Fibroblast of the aortic adventitia (primary cell): Measurements from ENCODE around the gene WDR18. TPM values are rescaled to one million over a fixed set of nuclear protein-coding genes. Genes with fewer than 3 reads are reported as not detected.

Experiments used
- DNase-seq: peaks from one replicate; pipeline ENCODE4 v3.0.0-alpha.2; 2010; ENCODE audit warnings: low read depth
- H3K4me3 ChIP-seq: 2 replicates; pipeline ENCODE4 v1.5.1; 2011; ENCODE audit warnings: low read depth, mild to moderate bottlenecking, control low read depth, low read length, moderate library complexity
- total RNA-seq: library from RNA; depleted of rRNA; stranded (reverse); fragments of >200 nt; gene quantifications from 2 replicates; pipeline ENCODE4 v1.2.3, GENCODE V29; 2012; ENCODE audit warnings: low replicate concordance
- TF ChIP-seq, protein P1 (sequence below): IDR thresholded peaks from 2 replicates; pipeline ENCODE4 v1.5.1; 2011; ENCODE audit warnings: mild to moderate bottlenecking, low read length, control low read depth, inconsistent platforms; ENCODE audit not compliant: insufficient read depth

Gene WDR18
- total RNA-seq, 1 donor, result 45.0 TPM

DNA sequence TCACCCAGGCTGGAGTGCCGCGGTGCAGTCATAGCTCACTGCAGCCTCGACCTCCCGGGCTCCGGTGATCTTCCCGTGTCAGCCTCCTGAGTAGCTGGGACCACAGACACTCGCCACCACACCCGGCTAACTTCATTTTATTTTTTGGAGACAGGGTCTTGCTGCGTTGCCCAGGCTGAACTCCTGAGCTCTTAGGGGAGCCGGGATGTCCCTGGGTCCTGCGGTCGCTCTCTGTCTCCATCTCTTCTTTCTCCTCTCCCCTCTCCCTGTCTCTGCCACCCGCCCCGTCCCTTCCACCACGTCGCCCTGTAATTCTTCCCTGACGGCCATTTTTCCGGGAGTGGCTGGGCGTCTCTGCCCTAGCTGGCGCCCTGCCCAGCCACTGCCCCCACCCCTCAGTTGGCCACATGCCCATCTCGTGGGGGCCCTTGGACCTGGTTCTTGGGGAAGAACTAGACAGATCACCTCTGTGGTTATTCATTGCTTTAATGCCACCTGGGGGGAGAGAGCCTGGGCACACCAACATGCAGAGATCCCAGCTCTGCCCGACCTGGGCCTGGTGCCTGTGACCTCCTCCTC is 39.4 kb upstream of the WDR18 start:
- DNase-seq, result no peak
- no peak overlapping the region for H3K4me3 ChIP-seq
- TF ChIP-seq, protein P1, sequence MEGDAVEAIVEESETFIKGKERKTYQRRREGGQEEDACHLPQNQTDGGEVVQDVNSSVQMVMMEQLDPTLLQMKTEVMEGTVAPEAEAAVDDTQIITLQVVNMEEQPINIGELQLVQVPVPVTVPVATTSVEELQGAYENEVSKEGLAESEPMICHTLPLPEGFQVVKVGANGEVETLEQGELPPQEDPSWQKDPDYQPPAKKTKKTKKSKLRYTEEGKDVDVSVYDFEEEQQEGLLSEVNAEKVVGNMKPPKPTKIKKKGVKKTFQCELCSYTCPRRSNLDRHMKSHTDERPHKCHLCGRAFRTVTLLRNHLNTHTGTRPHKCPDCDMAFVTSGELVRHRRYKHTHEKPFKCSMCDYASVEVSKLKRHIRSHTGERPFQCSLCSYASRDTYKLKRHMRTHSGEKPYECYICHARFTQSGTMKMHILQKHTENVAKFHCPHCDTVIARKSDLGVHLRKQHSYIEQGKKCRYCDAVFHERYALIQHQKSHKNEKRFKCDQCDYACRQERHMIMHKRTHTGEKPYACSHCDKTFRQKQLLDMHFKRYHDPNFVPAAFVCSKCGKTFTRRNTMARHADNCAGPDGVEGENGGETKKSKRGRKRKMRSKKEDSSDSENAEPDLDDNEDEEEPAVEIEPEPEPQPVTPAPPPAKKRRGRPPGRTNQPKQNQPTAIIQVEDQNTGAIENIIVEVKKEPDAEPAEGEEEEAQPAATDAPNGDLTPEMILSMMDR, result no peak

DNA sequence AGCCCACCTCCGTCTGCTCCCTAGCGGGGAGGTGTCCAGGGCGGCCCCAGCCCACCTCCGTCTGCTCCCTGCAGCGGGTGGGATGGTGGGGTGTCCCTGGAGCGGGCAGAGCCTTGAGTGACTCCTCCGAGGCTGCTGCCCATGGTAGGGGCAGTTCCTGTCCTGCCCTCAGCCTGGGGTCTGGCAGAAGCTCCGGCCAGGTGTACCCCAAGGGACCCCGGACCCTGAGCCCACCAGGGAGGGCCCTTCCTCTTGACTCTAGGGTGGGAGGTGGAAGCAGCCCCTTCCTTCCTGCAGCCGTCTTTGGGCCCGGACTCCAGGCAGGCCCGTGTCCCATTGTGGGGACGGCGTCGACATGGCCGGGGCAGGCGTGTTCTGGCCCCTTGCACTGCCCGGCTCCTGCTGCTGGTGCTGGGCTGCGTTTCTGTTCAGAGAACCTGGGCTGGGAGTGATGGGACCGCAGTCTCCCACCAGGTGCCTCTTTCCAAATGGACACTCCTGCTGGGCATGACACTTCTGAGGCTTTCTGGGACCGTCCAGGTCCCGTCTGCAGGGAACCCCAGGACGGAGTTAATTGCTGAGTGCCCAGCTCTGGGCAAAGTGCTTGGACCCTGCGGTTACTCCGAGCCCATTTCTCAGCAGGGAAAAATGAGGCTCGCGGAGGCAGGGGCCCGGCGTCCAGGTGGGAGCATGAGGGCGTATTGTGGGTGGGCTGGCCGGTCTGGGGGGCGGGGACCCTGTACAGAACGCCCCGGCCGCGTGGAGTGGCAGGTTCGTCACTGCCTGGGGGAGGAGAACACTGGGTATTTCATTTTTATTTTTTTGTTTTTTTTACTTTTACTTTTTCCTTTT is 38.5 kb upstream of the WDR18 start:
- H3K4me3 ChIP-seq, result no peak overlapping the region
- no peak for DNase-seq
- TF ChIP-seq, protein P1, result no peak

DNA sequence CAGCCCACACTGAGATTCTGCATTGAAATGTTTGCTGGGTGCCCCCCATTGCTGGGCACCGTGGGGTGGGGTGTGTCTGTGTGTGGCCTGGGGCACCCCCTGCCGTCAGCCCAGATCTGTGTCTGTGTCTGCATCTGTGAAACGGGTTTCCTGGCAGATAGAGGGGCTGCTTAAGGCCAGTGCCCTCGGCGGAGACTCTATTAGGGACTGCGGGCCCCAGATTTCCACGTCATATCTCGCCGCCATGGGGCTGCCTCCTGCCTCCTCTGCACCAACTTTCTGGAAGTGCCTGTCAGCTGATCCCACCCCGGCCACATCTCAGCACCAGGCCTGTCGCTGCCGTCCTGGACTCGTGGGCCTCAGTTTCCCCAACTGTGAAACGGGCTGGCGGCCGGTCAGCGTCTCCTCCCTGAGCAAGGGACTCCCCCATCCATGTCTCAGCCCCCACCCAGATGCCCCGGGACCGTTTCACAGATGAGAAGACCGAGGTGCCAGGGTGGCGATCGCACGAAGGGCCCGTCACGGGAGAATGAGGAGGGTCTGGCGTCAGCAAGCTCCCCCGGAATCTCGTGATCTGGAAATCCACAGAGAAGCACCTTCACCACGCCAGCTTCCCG is 36.9 kb upstream of the WDR18 start:
- no peak for DNase-seq
- TF ChIP-seq, protein P1, result no peak
- H3K4me3 ChIP-seq, result no peak overlapping the region

DNA sequence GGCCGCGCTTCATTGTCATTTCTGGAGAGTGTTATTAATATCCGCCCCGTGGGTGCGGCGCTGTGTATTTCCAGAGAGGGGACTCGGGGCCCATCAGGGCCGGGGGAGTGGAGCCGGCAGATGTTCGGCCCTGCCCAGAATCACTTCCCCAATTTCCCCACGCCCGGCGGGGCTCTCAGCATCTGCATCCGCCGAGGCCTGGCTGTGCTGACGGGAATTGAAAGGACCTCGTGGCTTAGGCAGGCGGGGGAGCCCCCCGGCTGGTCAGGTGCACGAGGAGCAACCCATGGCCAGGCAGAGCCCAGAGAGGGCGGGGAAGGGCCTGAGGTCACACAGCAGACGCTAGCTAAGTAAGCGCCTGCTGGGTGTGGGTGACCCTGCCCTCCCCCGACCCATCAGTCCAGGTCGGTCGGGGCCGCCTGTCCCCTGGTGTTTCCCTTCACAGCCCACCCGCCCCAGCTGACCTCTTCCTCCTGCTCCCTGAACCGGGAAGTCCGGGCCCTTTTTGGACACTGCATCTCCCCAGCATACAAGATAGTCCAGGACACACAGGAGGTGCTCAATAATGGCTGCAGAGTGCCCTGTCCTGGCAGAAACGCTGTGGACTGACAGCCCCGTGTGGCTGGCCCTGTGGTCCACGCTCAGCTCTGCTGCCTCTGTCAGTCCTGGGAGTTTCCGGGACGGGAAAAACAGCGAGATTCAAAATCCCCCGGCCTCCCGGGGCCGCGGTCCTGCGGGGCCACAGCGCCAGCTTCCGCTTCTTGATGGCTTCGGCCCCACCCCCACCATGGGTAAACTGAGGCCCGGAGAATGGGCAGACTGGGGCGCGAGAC is 36.2 kb upstream of the WDR18 start:
- TF ChIP-seq, protein P1, result no peak
- DNase-seq, result no peak
- H3K4me3 ChIP-seq, result no peak overlapping the region

DNA sequence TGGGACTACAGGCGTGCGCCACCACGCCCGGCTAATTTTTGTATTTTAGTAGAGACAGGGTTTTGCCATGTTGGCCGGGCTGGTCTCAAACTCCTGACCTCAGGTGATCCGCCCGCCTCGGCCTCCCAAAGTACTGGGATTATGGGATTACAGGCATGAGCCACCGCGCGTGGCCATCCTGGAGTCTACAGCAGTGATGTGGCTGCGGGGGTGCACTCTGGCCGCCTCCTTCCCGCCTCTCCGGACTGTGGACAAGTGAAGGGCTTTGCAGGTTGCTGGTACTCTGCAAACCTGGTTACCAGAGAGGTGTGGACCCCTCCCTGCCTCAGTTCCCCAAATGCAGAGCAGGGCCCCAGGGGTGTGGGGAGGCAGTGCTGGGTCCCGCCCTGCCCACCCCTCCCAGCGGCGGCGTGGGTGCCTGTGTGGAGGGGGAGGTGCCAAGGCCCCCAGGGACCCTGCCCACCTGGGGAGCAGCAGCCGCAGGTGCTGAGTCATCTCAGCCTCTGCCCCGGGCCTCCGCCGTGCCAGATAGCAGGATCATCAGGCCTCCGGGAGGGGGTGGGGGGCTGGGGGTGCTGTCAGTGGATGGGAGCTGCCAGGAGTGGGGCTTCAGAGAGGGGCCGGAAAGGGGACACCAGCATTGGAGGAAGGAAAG is 35.2 kb upstream of the WDR18 start:
- H3K4me3 ChIP-seq, result no peak overlapping the region
- no peak for DNase-seq
- TF ChIP-seq, protein P1, result no peak
